GM12801 (cell line): ENCODE measurements around the gene RGPD8.

Experiments used
- CTCF ChIP-seq: IDR thresholded peaks from one replicate; pipeline ENCODE4 v1.5.1; 2011; ENCODE audit warnings: control low read depth; ENCODE audit not compliant: insufficient read length; ENCODE audit errors: extremely low read depth

Gene RGPD8

GRCh38 chr2:112474844-112475486 is 41.5 kb upstream of the RGPD8 start:
- TF ChIP-seq CTCF: no peak

- no peak for TF ChIP-seq CTCF
These were observed 39.3 kb upstream of the RGPD8 start for GRCh38 chr2:112472547-112473263.

- TF ChIP-seq CTCF: no peak
These were observed 31.9 kb upstream of the RGPD8 start for GRCh38 chr2:112465382-112465781.

GRCh38 chr2:112463256-112463655 is 29.8 kb upstream of the RGPD8 start:
- no peak for TF ChIP-seq CTCF

- no peak for TF ChIP-seq CTCF
These were observed 28.7 kb upstream of the RGPD8 start for GRCh38 chr2:112462178-112462577.

- TF ChIP-seq CTCF: no peak
These were observed 25.9 kb upstream of the RGPD8 start for GRCh38 chr2:112459372-112459771.

- TF ChIP-seq CTCF: no peak
These were observed 21.1 kb upstream of the RGPD8 start for GRCh38 chr2:112454586-112454985.
